ENCODE measurements around the gene CENPM. TPM values are rescaled to one million over a fixed set of nuclear protein-coding genes. Genes with fewer than 3 reads are reported as not detected.

Gene CENPM
- total and polyA plus RNA-seq, 2 experiments from 2014 or later, result 50.0 to 61.6 TPM

DNA sequence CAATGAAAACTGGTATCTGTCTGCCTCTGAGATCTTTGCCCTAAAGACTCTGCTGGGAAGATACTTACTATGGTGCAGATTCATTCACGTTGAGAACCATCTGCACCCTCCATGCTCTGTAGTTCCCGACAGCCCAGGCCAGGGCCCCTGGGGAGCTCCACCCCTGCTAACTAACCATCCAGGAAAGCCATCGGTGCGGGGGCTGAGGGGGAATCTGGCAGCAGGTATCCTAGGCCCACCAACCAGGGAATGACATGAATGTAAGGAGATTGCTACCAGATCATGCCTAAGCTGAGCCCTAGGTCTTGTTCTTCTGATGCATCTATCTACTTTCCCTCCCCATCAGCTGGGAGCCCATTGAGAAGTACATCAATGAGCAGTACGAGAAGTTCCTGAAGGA is 40.3 kb upstream of the CENPM start (continued):
- TF ChIP-seq, protein P1, sequence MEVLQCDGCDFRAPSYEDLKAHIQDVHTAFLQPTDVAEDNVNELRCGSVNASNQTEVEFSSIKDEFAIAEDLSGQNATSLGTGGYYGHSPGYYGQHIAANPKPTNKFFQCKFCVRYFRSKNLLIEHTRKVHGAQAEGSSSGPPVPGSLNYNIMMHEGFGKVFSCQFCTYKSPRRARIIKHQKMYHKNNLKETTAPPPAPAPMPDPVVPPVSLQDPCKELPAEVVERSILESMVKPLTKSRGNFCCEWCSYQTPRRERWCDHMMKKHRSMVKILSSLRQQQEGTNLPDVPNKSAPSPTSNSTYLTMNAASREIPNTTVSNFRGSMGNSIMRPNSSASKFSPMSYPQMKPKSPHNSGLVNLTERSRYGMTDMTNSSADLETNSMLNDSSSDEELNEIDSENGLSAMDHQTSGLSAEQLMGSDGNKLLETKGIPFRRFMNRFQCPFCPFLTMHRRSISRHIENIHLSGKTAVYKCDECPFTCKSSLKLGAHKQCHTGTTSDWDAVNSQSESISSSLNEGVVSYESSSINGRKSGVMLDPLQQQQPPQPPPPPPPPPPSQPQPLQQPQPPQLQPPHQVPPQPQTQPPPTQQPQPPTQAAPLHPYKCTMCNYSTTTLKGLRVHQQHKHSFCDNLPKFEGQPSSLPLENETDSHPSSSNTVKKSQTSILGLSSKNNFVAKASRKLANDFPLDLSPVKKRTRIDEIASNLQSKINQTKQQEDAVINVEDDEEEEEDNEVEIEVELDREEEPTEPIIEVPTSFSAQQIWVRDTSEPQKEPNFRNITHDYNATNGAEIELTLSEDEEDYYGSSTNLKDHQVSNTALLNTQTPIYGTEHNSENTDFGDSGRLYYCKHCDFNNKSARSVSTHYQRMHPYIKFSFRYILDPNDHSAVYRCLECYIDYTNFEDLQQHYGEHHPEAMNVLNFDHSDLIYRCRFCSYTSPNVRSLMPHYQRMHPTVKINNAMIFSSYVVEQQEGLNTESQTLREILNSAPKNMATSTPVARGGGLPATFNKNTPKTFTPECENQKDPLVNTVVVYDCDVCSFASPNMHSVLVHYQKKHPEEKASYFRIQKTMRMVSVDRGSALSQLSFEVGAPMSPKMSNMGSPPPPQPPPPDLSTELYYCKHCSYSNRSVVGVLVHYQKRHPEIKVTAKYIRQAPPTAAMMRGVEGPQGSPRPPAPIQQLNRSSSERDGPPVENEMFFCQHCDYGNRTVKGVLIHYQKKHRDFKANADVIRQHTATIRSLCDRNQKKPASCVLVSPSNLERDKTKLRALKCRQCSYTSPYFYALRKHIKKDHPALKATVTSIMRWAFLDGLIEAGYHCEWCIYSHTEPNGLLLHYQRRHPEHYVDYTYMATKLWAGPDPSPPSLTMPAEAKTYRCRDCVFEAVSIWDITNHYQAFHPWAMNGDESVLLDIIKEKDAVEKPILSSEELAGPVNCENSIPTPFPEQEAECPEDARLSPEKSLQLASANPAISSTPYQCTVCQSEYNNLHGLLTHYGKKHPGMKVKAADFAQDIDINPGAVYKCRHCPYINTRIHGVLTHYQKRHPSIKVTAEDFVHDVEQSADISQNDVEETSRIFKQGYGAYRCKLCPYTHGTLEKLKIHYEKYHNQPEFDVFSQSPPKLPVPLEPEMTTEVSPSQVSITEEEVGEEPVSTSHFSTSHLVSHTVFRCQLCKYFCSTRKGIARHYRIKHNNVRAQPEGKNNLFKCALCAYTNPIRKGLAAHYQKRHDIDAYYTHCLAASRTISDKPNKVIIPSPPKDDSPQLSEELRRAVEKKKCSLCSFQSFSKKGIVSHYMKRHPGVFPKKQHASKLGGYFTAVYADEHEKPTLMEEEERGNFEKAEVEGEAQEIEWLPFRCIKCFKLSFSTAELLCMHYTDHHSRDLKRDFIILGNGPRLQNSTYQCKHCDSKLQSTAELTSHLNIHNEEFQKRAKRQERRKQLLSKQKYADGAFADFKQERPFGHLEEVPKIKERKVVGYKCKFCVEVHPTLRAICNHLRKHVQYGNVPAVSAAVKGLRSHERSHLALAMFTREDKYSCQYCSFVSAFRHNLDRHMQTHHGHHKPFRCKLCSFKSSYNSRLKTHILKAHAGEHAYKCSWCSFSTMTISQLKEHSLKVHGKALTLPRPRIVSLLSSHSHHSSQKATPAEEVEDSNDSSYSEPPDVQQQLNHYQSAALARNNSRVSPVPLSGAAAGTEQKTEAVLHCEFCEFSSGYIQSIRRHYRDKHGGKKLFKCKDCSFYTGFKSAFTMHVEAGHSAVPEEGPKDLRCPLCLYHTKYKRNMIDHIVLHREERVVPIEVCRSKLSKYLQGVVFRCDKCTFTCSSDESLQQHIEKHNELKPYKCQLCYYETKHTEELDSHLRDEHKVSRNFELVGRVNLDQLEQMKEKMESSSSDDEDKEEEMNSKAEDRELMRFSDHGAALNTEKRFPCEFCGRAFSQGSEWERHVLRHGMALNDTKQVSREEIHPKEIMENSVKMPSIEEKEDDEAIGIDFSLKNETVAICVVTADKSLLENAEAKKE (CRISPR knock-in tag; IDR thresholded peaks at IDR 0.05), result no peak

DNA sequence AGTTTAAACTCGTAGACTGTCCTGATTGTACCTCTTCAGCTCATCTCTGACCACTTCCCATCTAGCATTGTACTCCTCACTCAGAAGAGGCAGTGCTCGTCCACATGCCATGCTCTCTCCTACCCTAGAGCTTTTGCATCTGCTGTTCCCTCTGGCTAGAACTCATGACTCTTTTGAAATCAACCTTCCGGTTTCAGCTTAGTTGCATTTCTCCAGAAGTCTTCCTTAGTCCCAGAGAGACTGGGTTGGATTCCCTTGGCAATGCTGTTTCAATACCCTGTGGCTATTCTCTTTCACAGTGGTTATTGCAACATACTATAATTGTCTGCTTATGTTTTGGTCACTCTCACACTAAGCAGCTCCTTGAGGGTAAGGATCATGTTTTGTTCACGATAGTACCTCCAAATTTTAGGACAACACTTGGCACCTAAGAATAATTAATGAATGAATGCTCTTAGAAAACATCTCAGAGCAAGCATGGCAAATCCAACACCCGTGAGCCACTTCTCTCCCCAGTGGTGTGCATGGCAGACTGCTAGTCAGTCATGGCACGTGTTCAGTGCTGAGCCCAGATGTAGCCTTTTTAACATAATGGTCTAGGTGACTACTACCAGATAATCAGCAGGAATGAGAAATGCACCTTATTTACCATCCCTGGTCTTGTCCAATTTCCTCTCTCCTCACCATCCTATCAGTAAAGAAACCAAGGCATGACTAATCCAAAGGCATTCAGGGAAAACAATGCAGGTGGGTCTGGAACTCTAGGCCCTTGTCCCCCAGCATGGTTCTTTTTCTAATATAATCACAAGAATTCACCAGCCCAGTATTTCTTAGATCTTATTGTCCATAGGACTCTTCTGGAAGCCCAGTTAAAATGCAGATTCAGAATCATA is 36.8 kb upstream of the CENPM start:
- H3K4me3 ChIP-seq, result no peak overlapping the region
- Mint-ChIP-seq H3K27ac (no peak overlapping the region), H3K36me3 (ENCODE audit: low read depth) (peaks cover 21% of the 10 kb centered on the region), H3K4me3 (no peak overlapping the region), H3K27me3 (ENCODE audit: insufficient read depth, low read depth, poor library complexity) (peaks cover 3% of the 10 kb centered on the region), H3K4me1 (no peaks in the 10 kb centered on the region), H3K9me3 (no peaks in the 10 kb centered on the region; the same call in 2 of the 3 replicates)
- no peak overlapping the region for H2AFZ ChIP-seq
- DNase-seq (ENCODE audit: low spot score) (no peak), ATAC-seq (no peak)
- H3K27ac ChIP-seq (ENCODE audit: low read depth), result no peak overlapping the region
- no peaks in the 10 kb centered on the region for H3K36me3 ChIP-seq (ENCODE audit: insufficient read depth)
- H3F3A ChIP-seq (replicated peaks; ENCODE audit: low read depth), result no peaks in the 10 kb centered on the region
- H3K4me2 ChIP-seq, result no peak overlapping the region
- H3K4me1 ChIP-seq (ENCODE audit: insufficient read depth), result no peaks in the 10 kb centered on the region
- no peaks in the 10 kb centered on the region for H3K9me2 ChIP-seq (ENCODE audit: insufficient read depth)
- H3K79me2 ChIP-seq (replicated peaks; ENCODE audit: insufficient read depth), result no peaks in the 10 kb centered on the region
- H4K20me1 ChIP-seq (replicated peaks; ENCODE audit: insufficient read depth), result no peaks in the 10 kb centered on the region; the same call in 1 of the 2 replicates
- H3K27me3 ChIP-seq (ENCODE audit: insufficient read depth), result no peaks in the 10 kb centered on the region
- TF ChIP-seq EZH2 (IDR thresholded peaks at IDR 0.05; ENCODE audit: low read depth, unreplicated experiment) (no peak), POLR2AphosphoS5 (IDR thresholded peaks at IDR 0.05; ENCODE audit: low read depth) (no peak), ZNF114 (CRISPR knock-in tag; IDR thresholded peaks at IDR 0.05) (no peak)
- TF ChIP-seq, protein P2, sequence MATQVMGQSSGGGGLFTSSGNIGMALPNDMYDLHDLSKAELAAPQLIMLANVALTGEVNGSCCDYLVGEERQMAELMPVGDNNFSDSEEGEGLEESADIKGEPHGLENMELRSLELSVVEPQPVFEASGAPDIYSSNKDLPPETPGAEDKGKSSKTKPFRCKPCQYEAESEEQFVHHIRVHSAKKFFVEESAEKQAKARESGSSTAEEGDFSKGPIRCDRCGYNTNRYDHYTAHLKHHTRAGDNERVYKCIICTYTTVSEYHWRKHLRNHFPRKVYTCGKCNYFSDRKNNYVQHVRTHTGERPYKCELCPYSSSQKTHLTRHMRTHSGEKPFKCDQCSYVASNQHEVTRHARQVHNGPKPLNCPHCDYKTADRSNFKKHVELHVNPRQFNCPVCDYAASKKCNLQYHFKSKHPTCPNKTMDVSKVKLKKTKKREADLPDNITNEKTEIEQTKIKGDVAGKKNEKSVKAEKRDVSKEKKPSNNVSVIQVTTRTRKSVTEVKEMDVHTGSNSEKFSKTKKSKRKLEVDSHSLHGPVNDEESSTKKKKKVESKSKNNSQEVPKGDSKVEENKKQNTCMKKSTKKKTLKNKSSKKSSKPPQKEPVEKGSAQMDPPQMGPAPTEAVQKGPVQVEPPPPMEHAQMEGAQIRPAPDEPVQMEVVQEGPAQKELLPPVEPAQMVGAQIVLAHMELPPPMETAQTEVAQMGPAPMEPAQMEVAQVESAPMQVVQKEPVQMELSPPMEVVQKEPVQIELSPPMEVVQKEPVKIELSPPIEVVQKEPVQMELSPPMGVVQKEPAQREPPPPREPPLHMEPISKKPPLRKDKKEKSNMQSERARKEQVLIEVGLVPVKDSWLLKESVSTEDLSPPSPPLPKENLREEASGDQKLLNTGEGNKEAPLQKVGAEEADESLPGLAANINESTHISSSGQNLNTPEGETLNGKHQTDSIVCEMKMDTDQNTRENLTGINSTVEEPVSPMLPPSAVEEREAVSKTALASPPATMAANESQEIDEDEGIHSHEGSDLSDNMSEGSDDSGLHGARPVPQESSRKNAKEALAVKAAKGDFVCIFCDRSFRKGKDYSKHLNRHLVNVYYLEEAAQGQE (IDR thresholded peaks at IDR 0.05; ENCODE audit: unreplicated experiment), result no peak

All from GM23338 (cell line).